ENCODE measurements around the gene PPP1R7.

PPP1R7 gene

DNA sequence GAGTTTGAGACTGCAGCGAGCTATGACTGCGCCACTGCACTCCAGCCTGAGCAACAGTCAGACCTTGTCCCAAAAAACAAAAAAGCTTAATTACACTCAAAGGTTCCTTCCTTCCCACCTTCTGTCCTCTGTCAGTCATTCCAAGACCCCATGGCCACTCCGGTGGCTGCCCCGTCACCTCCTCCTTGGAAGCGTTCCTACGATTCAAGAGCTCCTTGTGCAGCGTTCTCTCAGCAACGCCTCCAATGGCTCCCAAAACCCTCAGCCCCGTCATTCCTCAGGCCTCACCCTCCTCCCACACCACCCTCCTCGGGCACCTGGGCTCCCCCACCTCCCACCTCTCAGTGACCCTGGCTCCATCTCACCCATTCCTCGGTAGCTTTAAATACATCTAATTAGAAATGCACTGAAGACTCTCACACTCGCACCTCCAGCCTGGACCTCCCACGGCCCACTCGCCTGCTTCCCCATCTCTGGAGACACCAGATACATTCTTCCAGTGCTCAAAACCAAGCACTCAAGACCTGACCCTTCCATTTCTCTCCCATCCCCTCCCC is 9.0 kb upstream of the PPP1R7 start:
- no peak for DNase-seq

- no peak for DNase-seq
Measured at GRCh38 chr2:241142063-241142462, 8.2 kb upstream of the PPP1R7 start.

- DNase-seq = no peak
Measured at GRCh38 chr2:241142593-241142992, 7.7 kb upstream of the PPP1R7 start.

GRCh38 chr2:241146286-241146685 is 4.0 kb upstream of the PPP1R7 start:
- DNase-seq = no peak

GRCh38 chr2:241147336-241147735 is 2.9 kb upstream of the PPP1R7 start:
- DNase-seq = no peak

- no peak for DNase-seq
Measured at GRCh38 chr2:241148239-241148638, 2.0 kb upstream of the PPP1R7 start.

- DNase-seq = peak; percentile 96 to 98
Measured at GRCh38 chr2:241148891-241149674, 1.2 kb upstream of the PPP1R7 start, which contains the start of gene PASK. Gene PASK, minus strand, starts transcription at chr2:241149472. Its CDS starts 6,440 bp downstream, at chr2:241143032.

GRCh38 chr2:241149675-241149924 is 667 bp upstream of the PPP1R7 start:
- DNase-seq = no peak

GRCh38 chr2:241150660-241151530 is 628 bp downstream of the PPP1R7 start:
- no peak for DNase-seq

- no peak for DNase-seq
Measured at GRCh38 chr2:241151934-241152660, 1.8 kb downstream of the PPP1R7 start.

DNA sequence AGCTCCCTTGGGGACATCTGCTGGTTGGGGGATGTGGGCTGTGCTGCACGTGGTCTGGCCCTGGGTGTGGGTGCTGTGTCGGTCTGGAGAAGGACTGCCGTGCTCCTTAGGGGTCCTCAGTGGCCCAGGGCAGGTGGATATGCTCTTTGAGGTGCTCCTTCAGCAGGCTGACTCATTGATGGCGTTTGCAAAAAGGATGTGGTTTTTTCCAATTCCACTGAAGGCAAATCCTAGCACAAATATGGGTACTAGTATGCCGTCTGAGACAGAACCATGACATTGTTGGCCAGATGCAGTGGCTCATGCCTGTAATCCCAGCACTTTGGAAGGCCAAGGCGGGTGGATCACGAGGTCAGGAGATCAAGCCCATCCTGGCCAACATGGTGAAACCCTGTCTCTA is 3.3 kb downstream of the PPP1R7 start:
- no peak for DNase-seq

- no peak for DNase-seq
Measured at GRCh38 chr2:241154915-241155314, 4.6 kb downstream of the PPP1R7 start.

DNA sequence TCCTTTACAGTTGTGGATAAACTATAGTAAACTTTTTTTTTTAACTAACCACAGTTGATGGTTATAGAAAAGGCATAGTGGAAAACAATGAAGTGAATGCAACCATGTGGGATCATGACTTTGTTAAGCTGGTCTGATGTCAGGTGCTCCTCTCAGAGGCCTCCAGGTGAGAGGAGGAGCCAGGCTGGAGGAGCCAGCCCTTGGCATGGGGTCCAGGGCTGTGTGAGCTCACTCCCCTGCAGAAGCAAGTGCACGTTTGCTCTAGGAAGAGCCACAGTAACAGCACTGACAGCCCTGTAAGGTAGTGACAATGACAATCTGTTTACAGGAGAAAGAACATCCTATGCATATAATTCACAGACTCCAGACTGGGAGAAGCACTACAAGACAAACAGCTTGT is 5.7 kb downstream of the PPP1R7 start:
- no peak for DNase-seq

DNA sequence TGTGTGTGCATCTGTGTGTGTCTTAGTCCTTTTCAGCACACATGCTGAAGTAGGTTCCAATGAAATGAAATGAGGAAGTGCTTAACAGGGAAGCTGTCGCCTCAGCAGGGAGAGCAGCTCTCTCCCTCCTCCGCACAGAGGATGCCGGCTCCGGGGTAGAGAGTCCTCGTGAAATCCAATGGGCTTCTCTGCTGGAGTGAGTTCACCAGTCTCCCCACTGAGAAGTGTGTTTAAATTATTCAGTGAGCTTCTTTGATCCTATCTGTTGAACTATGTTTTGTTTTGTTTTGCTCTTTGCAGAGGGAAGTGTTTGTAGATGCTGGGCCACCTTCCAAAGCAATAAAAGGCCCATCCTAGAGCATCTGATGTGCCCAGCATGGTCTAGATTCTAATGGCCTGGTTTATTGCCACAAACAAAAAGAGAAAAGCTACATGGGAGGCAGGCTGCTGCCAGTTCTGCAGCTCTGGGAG is 6.7 kb downstream of the PPP1R7 start:
- DNase-seq = peak; percentile 66 to 89

GRCh38 chr2:241157841-241158545 is 7.7 kb downstream of the PPP1R7 start:
- no peak for DNase-seq

DNA sequence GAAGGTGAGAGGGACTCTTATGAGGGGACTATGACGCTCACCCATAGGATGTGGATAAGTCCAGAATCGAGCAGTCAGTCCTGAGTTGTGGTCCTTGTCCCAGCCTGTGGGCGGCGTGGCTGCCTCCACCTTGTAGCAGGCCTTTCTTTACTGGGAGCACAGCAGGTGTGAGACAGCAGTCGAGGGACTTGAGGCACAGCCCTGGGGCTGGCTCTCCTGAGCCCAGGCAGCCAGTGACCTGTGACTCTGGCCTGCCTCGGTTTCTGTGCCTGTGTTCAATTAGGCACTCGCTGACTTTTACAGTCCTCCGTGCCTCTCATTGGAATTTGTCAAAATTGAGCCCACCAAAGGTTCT is 8.3 kb downstream of the PPP1R7 start:
- no peak for DNase-seq

- no peak for DNase-seq
Measured at GRCh38 chr2:241159116-241159515, 8.8 kb downstream of the PPP1R7 start.

- DNase-seq = no peak
Measured at GRCh38 chr2:241160318-241160717, 10.1 kb downstream of the PPP1R7 start.

DNA sequence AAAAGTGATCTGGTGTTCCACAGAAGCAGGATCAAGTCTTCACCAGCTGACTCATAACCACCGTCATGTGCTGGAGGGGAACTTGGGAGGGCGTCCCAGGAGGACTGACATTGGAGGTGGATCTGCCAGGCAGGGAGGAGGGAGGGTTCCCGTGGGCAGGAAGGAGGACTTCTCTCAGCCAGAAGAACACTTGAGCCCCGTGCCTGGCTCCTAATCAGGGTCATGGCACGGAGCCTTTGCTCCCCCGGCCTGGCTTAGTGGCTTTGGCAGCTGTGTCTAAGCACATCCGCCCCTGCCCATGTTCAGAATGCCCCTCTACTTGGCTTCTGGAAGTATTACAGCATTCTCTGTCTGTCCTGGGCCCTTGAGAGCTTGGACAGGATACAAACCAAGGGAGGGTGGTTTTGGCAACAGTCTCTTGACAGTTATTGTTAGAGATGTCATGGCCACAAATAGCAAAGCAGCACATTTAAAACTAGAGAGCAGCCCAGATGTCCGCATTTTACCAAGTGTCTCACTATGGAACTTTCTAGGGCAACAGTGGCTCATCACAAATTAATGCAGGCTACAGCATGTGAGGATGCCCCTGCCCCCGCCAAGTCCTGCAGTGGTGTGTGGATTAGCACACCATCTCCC is 11.5 kb downstream of the PPP1R7 start:
- DNase-seq = no peak

- DNase-seq = no peak
Measured at GRCh38 chr2:241163601-241164118, 13.4 kb downstream of the PPP1R7 start.

DNA sequence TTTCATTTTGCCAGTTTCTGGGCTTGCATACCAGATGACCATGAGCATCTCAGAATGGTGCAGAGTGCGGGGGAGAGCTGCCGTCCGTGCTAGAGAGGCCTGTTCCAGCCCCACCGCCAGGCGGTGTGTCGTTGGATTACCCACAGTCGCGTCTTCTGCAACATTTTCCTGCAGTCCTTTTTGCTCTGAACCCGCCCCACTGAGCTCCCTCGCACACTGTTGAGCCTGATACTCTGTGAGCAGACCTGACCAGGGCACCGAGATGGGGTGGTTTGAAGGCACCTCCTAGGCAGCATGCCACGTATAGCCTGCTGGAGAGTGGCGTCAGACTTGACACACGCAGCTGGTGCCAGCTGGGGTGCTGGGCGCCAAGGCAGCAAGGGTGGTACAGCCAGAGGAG is 18.1 kb downstream of the PPP1R7 start:
- no peak for DNase-seq

DNA sequence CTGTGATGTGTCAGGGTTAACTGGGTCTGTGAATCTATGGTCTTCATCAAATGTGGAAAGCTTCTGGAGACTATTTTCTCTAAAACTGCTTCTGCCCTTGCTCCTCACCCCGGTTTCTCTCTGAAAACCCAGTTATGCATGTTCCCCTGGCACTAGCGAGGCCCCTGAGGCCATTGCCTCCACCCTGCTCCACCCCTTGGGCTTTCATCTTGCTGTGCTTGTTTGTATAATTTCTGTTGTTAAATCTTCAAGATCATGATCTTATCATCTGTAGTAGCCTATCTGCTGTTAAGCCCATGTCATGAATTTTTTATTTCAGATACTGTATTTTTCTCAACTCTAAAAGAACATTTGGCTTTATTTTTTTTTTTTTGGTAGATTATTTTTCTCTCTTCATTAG is 23.3 kb downstream of the PPP1R7 start:
- DNase-seq = no peak

Measured in NCI-H2081 (cell line).